Duodenal mucosa (tissue), 2 donors: ENCODE measurements around the gene EFCAB10.
A peak's percentile ranks its signal among the peaks of the same experiment; 100 is the strongest.

Experiments
- H3K27ac ChIP-seq: one replicate; pipeline ENCODE4 v1.7.0; 2013; ENCODE audit warnings: low read depth, low read length
- H3K27me3 ChIP-seq, 2 donors: one replicate each; pipeline ENCODE4 v1.7.0; 2013; ENCODE audit warnings: low read length in 2 of 2, control low read depth in 1 of 2; ENCODE audit not compliant: insufficient read depth in 2 of 2, control insufficient read depth in 1 of 2
- H3K36me3 ChIP-seq, 2 donors: one replicate each; pipeline ENCODE4 v1.7.0; 2013; ENCODE audit warnings: low read length in 2 of 2, control low read depth in 1 of 2; ENCODE audit not compliant: insufficient read depth in 2 of 2, control insufficient read depth in 1 of 2
- H3K4me1 ChIP-seq, 2 donors: one replicate each; pipeline ENCODE4 v1.7.0; 2013; ENCODE audit warnings: low read length in 2 of 2, control low read depth in 1 of 2; ENCODE audit not compliant: insufficient read depth in 2 of 2, control insufficient read depth in 1 of 2
- H3K4me3 ChIP-seq, 2 donors: one replicate each; pipeline ENCODE4 v1.7.0; 2013; ENCODE audit warnings: low read length in 2 of 2, low read depth in 1 of 2
- H3K9ac ChIP-seq, 2 donors: one replicate each; pipeline ENCODE4 v1.7.0; 2013; ENCODE audit warnings: low read length in 2 of 2, low read depth in 1 of 2
- H3K9me3 ChIP-seq, 2 donors: one replicate each; pipeline ENCODE4 v1.7.0; 2013; ENCODE audit warnings: low read length in 2 of 2, control low read depth in 1 of 2; ENCODE audit not compliant: control insufficient read depth in 1 of 2

Gene EFCAB10

GRCh38 chr7:105580022-105580740 lies 1.1 kb downstream of the EFCAB10 start:
- peaks cover 0 to 8% of the 10 kb centered on the region in 2 donors for H3K4me1 ChIP-seq
- no peak overlapping the region for H3K9ac ChIP-seq
- H3K27ac ChIP-seq: no peak overlapping the region
- H3K9me3 ChIP-seq: no peaks in the 10 kb centered on the region
- no peaks in the 10 kb centered on the region for H3K36me3 ChIP-seq
- no peaks in the 10 kb centered on the region for H3K27me3 ChIP-seq
- no peak overlapping the region for H3K4me3 ChIP-seq

- Histone ChIP-seq H3K27ac (no peak overlapping the region), H3K36me3 (no peaks in the 10 kb centered on the region), H3K9me3 (no peaks in the 10 kb centered on the region), H3K27me3 (no peaks in the 10 kb centered on the region), H3K4me1 (peaks cover 0 to 8% of the 10 kb centered on the region in 2 donors), H3K4me3 (no peak overlapping the region), H3K9ac (no peak overlapping the region)
Measured at GRCh38 chr7:105578496-105578895, 2.8 kb downstream of the EFCAB10 start.

- Histone ChIP-seq H3K4me3 (no peak overlapping the region), H3K36me3 (no peaks in the 10 kb centered on the region), H3K27ac (no peak overlapping the region), H3K27me3 (no peaks in the 10 kb centered on the region), H3K9ac (no peak overlapping the region), H3K4me1 (peaks cover 0 to 8% of the 10 kb centered on the region in 2 donors), H3K9me3 (no peaks in the 10 kb centered on the region)
Measured at GRCh38 chr7:105577251-105577650, 4.0 kb downstream of the EFCAB10 start.

GRCh38 chr7:105571891-105572290 lies 9.4 kb downstream of the EFCAB10 start:
- no peak overlapping the region for H3K27ac ChIP-seq
- H3K9me3 ChIP-seq: no peaks in the 10 kb centered on the region
- no peak overlapping the region for H3K9ac ChIP-seq
- peaks cover 8 to 12% of the 10 kb centered on the region in 2 donors for H3K36me3 ChIP-seq
- H3K4me3 ChIP-seq: no peak overlapping the region
- H3K4me1 ChIP-seq: no peaks in the 10 kb centered on the region
- no peaks in the 10 kb centered on the region for H3K27me3 ChIP-seq

GRCh38 chr7:105567821-105568220 lies 13.5 kb downstream of the EFCAB10 start:
- H3K4me3 ChIP-seq: no peak overlapping the region
- peaks cover 15 to 39% of the 10 kb centered on the region in 2 donors for H3K36me3 ChIP-seq
- no peaks in the 10 kb centered on the region for H3K9me3 ChIP-seq
- H3K27me3 ChIP-seq: no peaks in the 10 kb centered on the region
- no peak overlapping the region for H3K9ac ChIP-seq
- no peak overlapping the region for H3K27ac ChIP-seq
- H3K4me1 ChIP-seq: no peaks in the 10 kb centered on the region

- Histone ChIP-seq H3K27ac (no peak overlapping the region), H3K36me3 (peaks cover 15 to 42% of the 10 kb centered on the region in 2 donors), H3K9me3 (no peaks in the 10 kb centered on the region), H3K4me3 (no peak overlapping the region), H3K27me3 (no peaks in the 10 kb centered on the region), H3K9ac (no peak overlapping the region), H3K4me1 (no peaks in the 10 kb centered on the region)
Measured at GRCh38 chr7:105567024-105567423, 14.3 kb downstream of the EFCAB10 start.

GRCh38 chr7:105565190-105565589 lies 16.1 kb downstream of the EFCAB10 start:
- H3K27ac ChIP-seq: no peak overlapping the region
- H3K36me3 ChIP-seq: peaks cover 15 to 55% of the 10 kb centered on the region in 2 donors
- no peak overlapping the region for H3K9ac ChIP-seq
- no peak overlapping the region for H3K4me3 ChIP-seq
- no peaks in the 10 kb centered on the region for H3K27me3 ChIP-seq
- H3K4me1 ChIP-seq: no peaks in the 10 kb centered on the region
- H3K9me3 ChIP-seq: no peaks in the 10 kb centered on the region

GRCh38 chr7:105559926-105560325 lies 21.4 kb downstream of the EFCAB10 start:
- Histone ChIP-seq H3K36me3 (peaks cover 5 to 58% of the 10 kb centered on the region in 2 donors), H3K4me1 (no peaks in the 10 kb centered on the region), H3K27me3 (no peaks in the 10 kb centered on the region), H3K4me3 (no peak overlapping the region), H3K9ac (no peak overlapping the region), H3K27ac (no peak overlapping the region), H3K9me3 (no peaks in the 10 kb centered on the region)

GRCh38 chr7:105538339-105538738 lies 43.0 kb downstream of the EFCAB10 start:
- Histone ChIP-seq H3K27ac (no peak overlapping the region), H3K36me3 (peaks cover 4 to 52% of the 10 kb centered on the region in 2 donors), H3K4me3 (no peak overlapping the region)

GRCh38 chr7:105532709-105533460 lies 48.4 kb downstream of the EFCAB10 start:
- peak overlapping the region; percentile 96 to 97 for H3K9ac ChIP-seq
- peak overlapping the region; percentile 96 to 99 for H3K4me3 ChIP-seq
- peaks cover 0 to 9% of the 10 kb centered on the region in 2 donors for H3K36me3 ChIP-seq
- no peak overlapping the region for H3K27ac ChIP-seq
- no peaks in the 10 kb centered on the region for H3K9me3 ChIP-seq
- H3K4me1 ChIP-seq: peaks cover 14 to 23% of the 10 kb centered on the region in 2 donors
- no peaks in the 10 kb centered on the region for H3K27me3 ChIP-seq

More at GRCh38 chr7:105538339-105538738, 43.0 kb downstream of the EFCAB10 start:
- Histone ChIP-seq H3K27me3 (no peaks in the 10 kb centered on the region), H3K9ac (no peak overlapping the region), H3K4me1 (peaks cover 6 to 7% of the 10 kb centered on the region in 2 donors), H3K9me3 (no peaks in the 10 kb centered on the region)
